Nephron progenitor cell (in vitro differentiated cells): ENCODE measurements around the gene PEAK3.

Experiments used
- DNase-seq: peaks from one replicate; pipeline ENCODE4 v3.0.0; 2021
- H3K27ac Mint-ChIP-seq: 2 replicates; pipeline ENCODE4 v1.8.0; 2021; ENCODE audit warnings: mild to moderate bottlenecking, moderate library complexity, mixed read lengths
- H3K27me3 Mint-ChIP-seq: 2 replicates; pipeline ENCODE4 v1.8.0; 2021; ENCODE audit warnings: mild to moderate bottlenecking, low read depth, mixed read lengths; ENCODE audit not compliant: poor library complexity
- H3K36me3 Mint-ChIP-seq: 2 replicates; pipeline ENCODE4 v1.8.0; 2021; ENCODE audit warnings: low read depth, mixed read lengths
- H3K4me1 Mint-ChIP-seq: 2 replicates; pipeline ENCODE4 v1.8.0; 2021; ENCODE audit warnings: mixed read lengths
- H3K4me3 Mint-ChIP-seq: 2 replicates; pipeline ENCODE4 v1.8.0; 2021; ENCODE audit warnings: mild to moderate bottlenecking, moderate library complexity, mixed read lengths
- H3K9me3 Mint-ChIP-seq: 2 replicates; pipeline ENCODE4 v1.8.0; 2021; ENCODE audit warnings: mild to moderate bottlenecking, moderate library complexity, mixed read lengths
- TF ChIP-seq, protein P1 (sequence below): fragments of 200-600 bp; sonication (generic); IDR thresholded peaks from 2 replicates; pipeline ENCODE4 v1.5.0; 2021; ENCODE audit warnings: antibody characterized with exemption

Gene PEAK3

GRCh38 chr19:2244486-2244885 lies 37.5 kb downstream of the PEAK3 start:
- H3K27me3 Mint-ChIP-seq = no peaks in the 10 kb centered on the region
- peaks cover 31% of the 10 kb centered on the region for H3K4me1 Mint-ChIP-seq
- TF ChIP-seq, protein P1, sequence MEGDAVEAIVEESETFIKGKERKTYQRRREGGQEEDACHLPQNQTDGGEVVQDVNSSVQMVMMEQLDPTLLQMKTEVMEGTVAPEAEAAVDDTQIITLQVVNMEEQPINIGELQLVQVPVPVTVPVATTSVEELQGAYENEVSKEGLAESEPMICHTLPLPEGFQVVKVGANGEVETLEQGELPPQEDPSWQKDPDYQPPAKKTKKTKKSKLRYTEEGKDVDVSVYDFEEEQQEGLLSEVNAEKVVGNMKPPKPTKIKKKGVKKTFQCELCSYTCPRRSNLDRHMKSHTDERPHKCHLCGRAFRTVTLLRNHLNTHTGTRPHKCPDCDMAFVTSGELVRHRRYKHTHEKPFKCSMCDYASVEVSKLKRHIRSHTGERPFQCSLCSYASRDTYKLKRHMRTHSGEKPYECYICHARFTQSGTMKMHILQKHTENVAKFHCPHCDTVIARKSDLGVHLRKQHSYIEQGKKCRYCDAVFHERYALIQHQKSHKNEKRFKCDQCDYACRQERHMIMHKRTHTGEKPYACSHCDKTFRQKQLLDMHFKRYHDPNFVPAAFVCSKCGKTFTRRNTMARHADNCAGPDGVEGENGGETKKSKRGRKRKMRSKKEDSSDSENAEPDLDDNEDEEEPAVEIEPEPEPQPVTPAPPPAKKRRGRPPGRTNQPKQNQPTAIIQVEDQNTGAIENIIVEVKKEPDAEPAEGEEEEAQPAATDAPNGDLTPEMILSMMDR = no peak
- no peaks in the 10 kb centered on the region for H3K9me3 Mint-ChIP-seq
- H3K4me3 Mint-ChIP-seq = no peak overlapping the region
- H3K36me3 Mint-ChIP-seq = peaks cover 12% of the 10 kb centered on the region
- H3K27ac Mint-ChIP-seq = no peak overlapping the region
- no peak for DNase-seq

DNA sequence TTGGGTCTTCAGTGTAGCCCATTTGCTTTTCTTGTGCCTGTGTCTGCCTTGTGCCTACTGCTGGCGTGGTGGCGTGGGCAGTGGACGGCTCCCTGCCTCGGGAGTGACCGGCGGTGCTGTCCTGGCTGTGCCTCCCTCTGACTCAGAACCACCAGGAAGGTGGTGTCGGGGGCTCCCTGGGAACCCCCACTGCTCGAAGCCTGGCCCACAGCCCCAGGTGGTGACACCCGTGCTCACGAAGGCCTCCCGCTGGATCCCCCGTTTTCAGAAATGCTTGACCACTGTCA lies 37.9 kb downstream of the PEAK3 start:
- no peaks in the 10 kb centered on the region for H3K9me3 Mint-ChIP-seq
- peaks cover 14% of the 10 kb centered on the region for H3K36me3 Mint-ChIP-seq
- no peak overlapping the region for H3K4me3 Mint-ChIP-seq
- no peaks in the 10 kb centered on the region for H3K27me3 Mint-ChIP-seq
- H3K4me1 Mint-ChIP-seq = peaks cover 35% of the 10 kb centered on the region
- no peak for DNase-seq
- TF ChIP-seq, protein P1 = no peak
- H3K27ac Mint-ChIP-seq = no peak overlapping the region

DNA sequence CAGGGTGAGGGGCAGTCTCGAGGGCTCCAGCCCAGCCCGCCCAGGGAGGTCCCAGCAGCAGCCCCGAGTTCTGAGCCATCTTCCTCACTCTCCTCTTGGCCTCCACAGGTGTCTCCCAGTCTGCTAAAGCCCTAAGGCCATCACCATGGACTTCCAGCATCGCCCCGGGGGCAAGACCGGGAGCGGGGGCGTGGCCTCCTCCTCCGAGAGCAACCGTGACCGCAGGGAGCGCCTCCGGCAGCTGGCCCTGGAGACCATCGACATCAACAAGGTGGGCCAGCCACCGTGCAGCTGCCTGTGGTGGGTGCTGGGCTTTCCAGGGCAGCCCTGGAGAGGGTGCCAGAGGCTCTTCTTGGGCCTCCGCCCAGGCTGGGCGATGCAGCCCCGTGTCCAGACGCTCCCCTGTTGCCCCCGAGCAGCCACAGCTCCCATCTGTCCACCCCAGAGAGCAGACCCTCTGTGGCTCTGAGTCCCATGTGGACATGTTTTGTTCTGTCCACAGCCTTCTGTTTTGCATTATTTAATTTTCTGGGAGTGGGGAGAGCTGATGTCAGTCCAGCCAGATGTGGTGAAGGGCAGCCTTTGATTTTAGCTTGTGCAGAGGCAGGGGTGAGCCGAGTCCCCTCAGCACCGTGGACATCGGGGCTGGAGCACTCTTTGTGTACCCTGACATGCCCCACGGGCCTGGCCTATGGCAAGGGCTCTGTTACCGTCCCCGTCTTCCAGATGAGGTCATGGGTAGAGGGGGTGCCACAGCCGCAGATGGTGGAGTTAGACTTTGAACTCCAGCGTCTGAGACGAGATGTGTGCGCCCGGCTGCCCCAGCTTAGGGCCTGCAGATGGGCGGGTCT lies 38.5 kb downstream of the PEAK3 start:
- Mint-ChIP-seq H3K27me3 (no peaks in the 10 kb centered on the region), H3K4me3 (no peak overlapping the region), H3K36me3 (peaks cover 17% of the 10 kb centered on the region), H3K4me1 (peaks cover 40% of the 10 kb centered on the region), H3K9me3 (no peaks in the 10 kb centered on the region), H3K27ac (no peak overlapping the region)
- DNase-seq = no peak
- TF ChIP-seq, protein P1 = no peak

DNA sequence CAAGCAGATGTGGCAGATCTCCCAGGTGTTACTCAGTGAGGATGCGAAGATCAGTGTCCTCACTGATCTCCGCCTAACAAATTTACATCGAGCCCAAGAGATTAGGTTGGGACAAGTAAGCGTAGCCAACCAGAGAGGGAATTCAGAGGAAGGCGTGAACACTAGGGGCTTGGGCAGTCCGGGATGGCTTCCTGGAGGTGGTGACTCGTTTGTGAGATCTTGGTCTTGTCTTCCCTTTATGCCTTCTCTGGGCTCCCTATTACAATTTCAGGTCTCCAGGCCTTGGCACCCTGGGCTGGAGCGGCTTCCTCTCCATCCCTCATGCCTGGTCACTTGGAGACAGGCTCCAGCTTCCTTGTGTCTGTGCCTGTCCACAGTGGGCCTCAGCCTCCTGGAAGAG lies 39.2 kb downstream of the PEAK3 start:
- no peak overlapping the region for H3K27ac Mint-ChIP-seq

GRCh38 chr19:2242092-2242537 lies 39.9 kb downstream of the PEAK3 start:
- Mint-ChIP-seq H3K4me1 (peaks cover 53% of the 10 kb centered on the region), H3K9me3 (no peaks in the 10 kb centered on the region), H3K36me3 (peaks cover 21% of the 10 kb centered on the region), H3K4me3 (no peak overlapping the region), H3K27me3 (no peaks in the 10 kb centered on the region), H3K27ac (peak overlapping the region; percentile 43)
- TF ChIP-seq, protein P1 = no peak
- DNase-seq = no peak

More for the DNA sequence above, 39.2 kb downstream of the PEAK3 start:
- Mint-ChIP-seq H3K4me1 (peaks cover 47% of the 10 kb centered on the region), H3K36me3 (peaks cover 21% of the 10 kb centered on the region), H3K9me3 (no peaks in the 10 kb centered on the region), H3K27me3 (no peaks in the 10 kb centered on the region), H3K4me3 (no peak overlapping the region)
- no peak for DNase-seq
- TF ChIP-seq, protein P1 = no peak
